ENCODE results near the gene GDF10. TPM values are rescaled to one million over a fixed set of nuclear protein-coding genes. Genes with fewer than 3 reads are reported as not detected.

The GDF10 gene
- polyA plus RNA-seq, 1 of the 3 experiments (the other 2 are of a cell fraction): 0.02 TPM

DNA sequence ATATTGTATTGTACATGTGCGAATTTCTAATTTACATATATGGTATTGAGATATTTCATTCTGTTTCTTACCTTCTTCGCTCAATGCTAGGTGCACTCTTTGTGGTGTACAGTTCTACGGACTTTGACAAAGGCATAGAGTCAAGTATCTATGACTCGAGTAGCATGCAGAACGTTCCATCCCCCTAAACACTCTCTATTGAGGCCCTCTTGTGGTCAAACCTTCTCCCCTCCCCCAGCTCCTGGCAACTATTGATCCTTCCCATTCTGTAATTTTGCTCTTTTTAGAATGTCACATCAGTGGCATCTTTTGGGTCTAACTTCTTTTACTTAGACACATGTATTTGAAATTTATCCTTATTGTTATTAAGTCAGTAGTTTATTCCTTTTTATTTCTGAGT is 30.7 kb upstream of the GDF10 start (continued):
- TF ChIP-seq FOXJ3 (CRISPR knock-in tag; IDR thresholded peaks at IDR 0.05): no peak
- TF ChIP-seq FOXM1 (IDR thresholded peaks at IDR 0.05; ENCODE audit: low read depth): no peak
- no peak for TF ChIP-seq RXRA (IDR thresholded peaks at IDR 0.05; ENCODE audit: borderline replicate concordance, low read depth)
- no peak for TF ChIP-seq TEAD4 (IDR thresholded peaks at IDR 0.05; ENCODE audit: borderline replicate concordance, insufficient read depth)
- TF ChIP-seq POLR2AphosphoS5 (IDR thresholded peaks at IDR 0.05; ENCODE audit: low read depth, low read length): no peak

DNA sequence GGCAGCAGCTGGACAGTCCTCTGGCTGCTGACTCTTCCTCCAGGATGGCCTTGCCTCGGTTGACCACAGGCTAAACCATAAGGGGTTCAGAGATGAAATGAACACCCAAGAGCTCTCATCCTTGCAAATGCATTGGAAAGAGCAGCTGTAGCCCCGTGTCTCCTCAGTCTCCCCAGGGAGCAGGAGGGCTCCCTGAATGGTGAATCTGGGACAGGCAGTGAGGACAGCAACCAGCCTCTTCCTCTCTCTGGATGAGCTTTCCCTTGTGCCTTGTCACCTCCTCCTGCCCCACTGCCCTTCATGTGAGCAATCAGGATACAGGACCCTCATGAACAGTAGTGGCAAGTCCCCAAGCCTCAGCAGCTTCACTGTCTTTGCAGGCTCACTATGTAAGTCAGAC is 23.9 kb upstream of the GDF10 start:
- Histone ChIP-seq H3K27me3 (ENCODE audit: insufficient read depth) (no peaks in the 10 kb centered on the region), H3K4me3 (ENCODE audit: low read depth in 2 of 2, low read length in 1 of 2) (no peak overlapping the region), H3K9me2 (no peaks in the 10 kb centered on the region), H3K27ac (ENCODE audit: low read depth in 2 of 2, low read length in 1 of 2) (no peak overlapping the region), H3K4me1 (ENCODE audit: control insufficient read depth in 1 of 2, insufficient read depth in 2 of 2, low read depth in 1 of 2, low read length in 1 of 2) (peaks cover 0 to 4% of the 10 kb centered on the region in 2 experiments; a peak in 1 of 4 replicates), H3K9ac (no peak overlapping the region), H3K4me2 (no peak overlapping the region), H3F3A (replicated peaks; ENCODE audit: insufficient read depth) (no peaks in the 10 kb centered on the region), H3K9me3 (no peaks in the 10 kb centered on the region), H3K36me3 (replicated peaks in 1 of 2; ENCODE audit: control insufficient read depth in 1 of 2, insufficient read depth in 2 of 2, low read length in 1 of 2) (no peaks in the 10 kb centered on the region), H3K79me2 (ENCODE audit: insufficient read depth) (no peaks in the 10 kb centered on the region), H4K20me1 (ENCODE audit: insufficient read depth) (no peaks in the 10 kb centered on the region), H2AFZ (ENCODE audit: low read depth) (no peak overlapping the region)
- DNase-seq: no peak
- no peak for TF ChIP-seq POLR2AphosphoS5 (IDR thresholded peaks at IDR 0.05; ENCODE audit: low read depth, low read length)
- no peak for TF ChIP-seq EZH2phosphoT487 (IDR thresholded peaks at IDR 0.05; ENCODE audit: borderline replicate concordance, low read depth)
- CTCF ChIA-PET: interaction anchor here (1.3 kb wide), 1 partner anchor 15 kb away, joined by 4 read pairs; no protein-coding TSS in a partner anchor
- WGBS (ENCODE audit: low lambda C conversion rate): 13% methylated on average over 2 of the region's 2 CpGs
- POLR2A ChIA-PET: no interaction called here

DNA sequence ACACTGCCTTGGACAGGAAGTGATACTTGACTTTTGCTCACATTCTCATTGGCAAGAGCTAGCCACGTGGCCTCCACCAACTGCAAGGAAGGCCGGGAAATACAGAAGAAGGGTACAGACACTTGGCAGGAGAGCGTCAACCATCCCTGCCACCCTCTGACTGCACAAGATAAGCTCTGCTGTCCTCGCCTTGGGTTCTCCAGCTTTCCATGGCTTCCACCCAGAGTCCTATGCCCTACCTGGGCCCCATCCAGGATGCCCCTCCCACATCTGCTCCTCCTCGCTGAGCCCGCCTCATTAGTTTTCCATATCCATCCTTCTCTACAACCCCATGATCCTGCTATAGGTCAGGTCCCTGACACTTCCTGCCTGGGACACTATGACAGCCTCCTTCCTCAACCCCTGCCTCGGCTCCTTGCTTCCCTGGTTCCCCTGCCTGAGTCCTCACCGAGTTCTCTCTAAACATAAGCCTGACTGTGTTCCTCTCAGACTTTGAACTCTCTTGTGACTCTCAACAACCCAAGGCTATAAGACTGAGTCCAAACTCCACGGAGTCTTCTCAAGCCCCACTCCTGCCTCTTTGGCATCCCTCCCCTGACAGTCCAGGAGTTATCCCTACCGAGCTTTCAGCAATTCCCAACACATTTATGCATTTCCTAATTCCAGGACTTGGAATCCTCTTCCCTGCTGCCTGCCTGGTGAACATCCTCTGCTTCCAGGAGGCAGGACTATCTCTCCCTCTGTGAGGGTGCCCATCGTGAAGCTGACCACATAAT is 23.2 kb upstream of the GDF10 start:
- Histone ChIP-seq H4K20me1 (ENCODE audit: insufficient read depth) (no peaks in the 10 kb centered on the region), H2AFZ (ENCODE audit: low read depth) (no peak overlapping the region), H3K4me1 (ENCODE audit: control insufficient read depth in 1 of 2, insufficient read depth in 2 of 2, low read depth in 1 of 2, low read length in 1 of 2) (peaks cover 0 to 4% of the 10 kb centered on the region in 2 experiments; a peak in 1 of 4 replicates), H3F3A (replicated peaks; ENCODE audit: insufficient read depth) (no peaks in the 10 kb centered on the region), H3K4me2 (no peak overlapping the region), H3K79me2 (ENCODE audit: insufficient read depth) (no peaks in the 10 kb centered on the region), H3K9me2 (no peaks in the 10 kb centered on the region), H3K27ac (ENCODE audit: low read depth in 2 of 2, low read length in 1 of 2) (no peak overlapping the region), H3K36me3 (replicated peaks in 1 of 2; ENCODE audit: control insufficient read depth in 1 of 2, insufficient read depth in 2 of 2, low read length in 1 of 2) (no peaks in the 10 kb centered on the region), H3K4me3 (ENCODE audit: low read depth in 2 of 2, low read length in 1 of 2) (no peak overlapping the region), H3K27me3 (ENCODE audit: insufficient read depth) (no peaks in the 10 kb centered on the region), H3K9ac (no peak overlapping the region), H3K9me3 (no peaks in the 10 kb centered on the region)
- CTCF ChIA-PET: interaction anchor here (1.3 to 4.0 kb wide), 2 partner anchors 15 to 252 kb away, joined by 4 to 18 read pairs; no protein-coding TSS in a partner anchor
- no peak for DNase-seq
- 25% methylated on average over 11 of the region's 11 CpGs for WGBS (ENCODE audit: low lambda C conversion rate)
- TF ChIP-seq JUND (IDR thresholded peaks at IDR 0.05) (no peak), EZH2phosphoT487 (IDR thresholded peaks at IDR 0.05; ENCODE audit: borderline replicate concordance, low read depth) (no peak), POLR2AphosphoS5 (IDR thresholded peaks at IDR 0.05; ENCODE audit: low read depth, low read length) (no peak), FOSL2 (IDR thresholded peaks at IDR 0.05; ENCODE audit: borderline replicate concordance, low read depth) (no peak), MEF2A (IDR thresholded peaks at IDR 0.05; ENCODE audit: borderline replicate concordance, low read depth) (no peak), FOXM1 (IDR thresholded peaks at IDR 0.05; ENCODE audit: low read depth) (no peak), RCOR1 (IDR thresholded peaks at IDR 0.05; ENCODE audit: low read length) (no peak), ELF1 (IDR thresholded peaks at IDR 0.05) (no peak), FOXJ3 (CRISPR knock-in tag; IDR thresholded peaks at IDR 0.05) (no peak), NRF1 (IDR thresholded peaks at IDR 0.05; ENCODE audit: low read depth, low read length) (no peak)
- TF ChIP-seq, protein P1, sequence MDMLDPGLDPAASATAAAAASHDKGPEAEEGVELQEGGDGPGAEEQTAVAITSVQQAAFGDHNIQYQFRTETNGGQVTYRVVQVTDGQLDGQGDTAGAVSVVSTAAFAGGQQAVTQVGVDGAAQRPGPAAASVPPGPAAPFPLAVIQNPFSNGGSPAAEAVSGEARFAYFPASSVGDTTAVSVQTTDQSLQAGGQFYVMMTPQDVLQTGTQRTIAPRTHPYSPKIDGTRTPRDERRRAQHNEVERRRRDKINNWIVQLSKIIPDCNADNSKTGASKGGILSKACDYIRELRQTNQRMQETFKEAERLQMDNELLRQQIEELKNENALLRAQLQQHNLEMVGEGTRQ (IDR thresholded peaks at IDR 0.05; ENCODE audit: borderline replicate concordance, low read depth, low read length): no peak
- TF ChIP-seq, protein P2, sequence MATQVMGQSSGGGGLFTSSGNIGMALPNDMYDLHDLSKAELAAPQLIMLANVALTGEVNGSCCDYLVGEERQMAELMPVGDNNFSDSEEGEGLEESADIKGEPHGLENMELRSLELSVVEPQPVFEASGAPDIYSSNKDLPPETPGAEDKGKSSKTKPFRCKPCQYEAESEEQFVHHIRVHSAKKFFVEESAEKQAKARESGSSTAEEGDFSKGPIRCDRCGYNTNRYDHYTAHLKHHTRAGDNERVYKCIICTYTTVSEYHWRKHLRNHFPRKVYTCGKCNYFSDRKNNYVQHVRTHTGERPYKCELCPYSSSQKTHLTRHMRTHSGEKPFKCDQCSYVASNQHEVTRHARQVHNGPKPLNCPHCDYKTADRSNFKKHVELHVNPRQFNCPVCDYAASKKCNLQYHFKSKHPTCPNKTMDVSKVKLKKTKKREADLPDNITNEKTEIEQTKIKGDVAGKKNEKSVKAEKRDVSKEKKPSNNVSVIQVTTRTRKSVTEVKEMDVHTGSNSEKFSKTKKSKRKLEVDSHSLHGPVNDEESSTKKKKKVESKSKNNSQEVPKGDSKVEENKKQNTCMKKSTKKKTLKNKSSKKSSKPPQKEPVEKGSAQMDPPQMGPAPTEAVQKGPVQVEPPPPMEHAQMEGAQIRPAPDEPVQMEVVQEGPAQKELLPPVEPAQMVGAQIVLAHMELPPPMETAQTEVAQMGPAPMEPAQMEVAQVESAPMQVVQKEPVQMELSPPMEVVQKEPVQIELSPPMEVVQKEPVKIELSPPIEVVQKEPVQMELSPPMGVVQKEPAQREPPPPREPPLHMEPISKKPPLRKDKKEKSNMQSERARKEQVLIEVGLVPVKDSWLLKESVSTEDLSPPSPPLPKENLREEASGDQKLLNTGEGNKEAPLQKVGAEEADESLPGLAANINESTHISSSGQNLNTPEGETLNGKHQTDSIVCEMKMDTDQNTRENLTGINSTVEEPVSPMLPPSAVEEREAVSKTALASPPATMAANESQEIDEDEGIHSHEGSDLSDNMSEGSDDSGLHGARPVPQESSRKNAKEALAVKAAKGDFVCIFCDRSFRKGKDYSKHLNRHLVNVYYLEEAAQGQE (IDR thresholded peaks at IDR 0.05; ENCODE audit: low read depth, low read length): no peak
- TF ChIP-seq, protein P3, sequence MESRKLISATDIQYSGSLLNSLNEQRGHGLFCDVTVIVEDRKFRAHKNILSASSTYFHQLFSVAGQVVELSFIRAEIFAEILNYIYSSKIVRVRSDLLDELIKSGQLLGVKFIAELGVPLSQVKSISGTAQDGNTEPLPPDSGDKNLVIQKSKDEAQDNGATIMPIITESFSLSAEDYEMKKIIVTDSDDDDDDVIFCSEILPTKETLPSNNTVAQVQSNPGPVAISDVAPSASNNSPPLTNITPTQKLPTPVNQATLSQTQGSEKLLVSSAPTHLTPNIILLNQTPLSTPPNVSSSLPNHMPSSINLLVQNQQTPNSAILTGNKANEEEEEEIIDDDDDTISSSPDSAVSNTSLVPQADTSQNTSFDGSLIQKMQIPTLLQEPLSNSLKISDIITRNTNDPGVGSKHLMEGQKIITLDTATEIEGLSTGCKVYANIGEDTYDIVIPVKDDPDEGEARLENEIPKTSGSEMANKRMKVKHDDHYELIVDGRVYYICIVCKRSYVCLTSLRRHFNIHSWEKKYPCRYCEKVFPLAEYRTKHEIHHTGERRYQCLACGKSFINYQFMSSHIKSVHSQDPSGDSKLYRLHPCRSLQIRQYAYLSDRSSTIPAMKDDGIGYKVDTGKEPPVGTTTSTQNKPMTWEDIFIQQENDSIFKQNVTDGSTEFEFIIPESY (IDR thresholded peaks at IDR 0.05; ENCODE audit: borderline replicate concordance, low read depth): no peak
- POLR2A ChIA-PET: no interaction called here
